Measurements from ENCODE around the gene TNRC6B.

The TNRC6B gene

GRCh38 chr22:40215266-40215665 lies 37.5 kb downstream of the TNRC6B start (continued):
- no peak for TF ChIP-seq ZNF677 (tag by site-specific recombination; IDR thresholded peaks at IDR 0.05)
- TF ChIP-seq ZNF146 (tag by site-specific recombination; IDR thresholded peaks at IDR 0.05), result no peak
- TF ChIP-seq ZNF843 (tag by site-specific recombination; IDR thresholded peaks at IDR 0.05), result no peak
- no peak for TF ChIP-seq ZNF660 (tag by site-specific recombination; IDR thresholded peaks at IDR 0.05)
- TF ChIP-seq ZBTB1 (tag by site-specific recombination; IDR thresholded peaks at IDR 0.05), result no peak
- TF ChIP-seq ZNF654 (tag by site-specific recombination; IDR thresholded peaks at IDR 0.05; ENCODE audit: low read depth), result no peak

- Histone ChIP-seq H3K36me3 (ENCODE audit: control insufficient read depth in 2 of 2, insufficient read depth in 1 of 2, low read length in 2 of 2) (no peaks in the 10 kb centered on the region; a peak in 1 of 3 replicates), H3K9me3 (ENCODE audit: control insufficient read depth, insufficient read depth, low read depth, low read length) (no peaks in the 10 kb centered on the region), H3K4me3 (ENCODE audit: low read depth, low read length) (no peak overlapping the region), H3K27ac (ENCODE audit: extremely low read depth, low read depth, low read length) (no peak overlapping the region), H3K4me1 (ENCODE audit: control insufficient read depth, insufficient read depth, low read length) (peaks cover 16% of the 10 kb centered on the region)
- no peak for TF ChIP-seq PRDM1 (tag by site-specific recombination; IDR thresholded peaks at IDR 0.05)
- POLR2A ChIA-PET, result no interaction called here
- CTCF ChIA-PET, result interaction anchor here (1.3 kb wide), 1 partner anchor 22 kb away, joined by 3 read pairs; no protein-coding TSS in a partner anchor
Measured at GRCh38 chr22:40216041-40216756, 38.5 kb downstream of the TNRC6B start.

GRCh38 chr22:40218152-40218551 lies 40.4 kb downstream of the TNRC6B start:
- Histone ChIP-seq H3K36me3 (ENCODE audit: control insufficient read depth in 2 of 2, insufficient read depth in 1 of 2, low read length in 2 of 2) (no peaks in the 10 kb centered on the region; a peak in 1 of 3 replicates), H3K4me3 (ENCODE audit: low read depth, low read length) (no peak overlapping the region), H3K27ac (ENCODE audit: extremely low read depth, low read depth, low read length) (no peak overlapping the region), H3K9me3 (ENCODE audit: control insufficient read depth, insufficient read depth, low read depth, low read length) (no peaks in the 10 kb centered on the region), H3K4me1 (ENCODE audit: control insufficient read depth, insufficient read depth, low read length) (peaks cover 13% of the 10 kb centered on the region)
- TF ChIP-seq ZNF423 (tag by site-specific recombination; IDR thresholded peaks at IDR 0.05) (no peak), HOXC10 (CRISPR knock-in tag; IDR thresholded peaks at IDR 0.05) (no peak), ZNF362 (tag by site-specific recombination; IDR thresholded peaks at IDR 0.05) (peak; percentile 83; the same call in 1 of the 2 replicates), ZNF221 (tag by site-specific recombination; IDR thresholded peaks at IDR 0.05; ENCODE audit: borderline replicate concordance) (no peak), ZSCAN30 (tag by site-specific recombination; IDR thresholded peaks at IDR 0.05) (no peak)
- CTCF ChIA-PET, result interaction anchor here (0.6 to 0.8 kb wide), 2 partner anchors 130 to 1301 kb away, joined by 3 to 4 read pairs; no protein-coding TSS in a partner anchor
- POLR2A ChIA-PET, result no interaction called here

GRCh38 chr22:40218723-40219294 lies 41.1 kb downstream of the TNRC6B start:
- POLR2A ChIA-PET, result no interaction called here
- CTCF ChIA-PET, result interaction anchor here (0.6 to 0.8 kb wide), 2 partner anchors 129 to 1300 kb away, joined by 3 to 4 read pairs; no protein-coding TSS in a partner anchor
- no peaks in the 10 kb centered on the region; a peak in 1 of 3 replicates for H3K36me3 ChIP-seq (ENCODE audit: control insufficient read depth in 2 of 2, insufficient read depth in 1 of 2, low read length in 2 of 2)
- TF ChIP-seq ZNF366 (tag by site-specific recombination; conservative IDR thresholded peaks at IDR 0.05) (0 out of 2 replicates have a peak, but pooled peaks have one; percentile 12), ZFHX2 (tag by site-specific recombination; conservative IDR thresholded peaks at IDR 0.05) (no peak), ZNF585B (tag by site-specific recombination; IDR thresholded peaks at IDR 0.05) (no peak), ZNF548 (tag by site-specific recombination; IDR thresholded peaks at IDR 0.05) (no peak), HOXC10 (CRISPR knock-in tag; IDR thresholded peaks at IDR 0.05) (no peak), SCRT1 (tag by site-specific recombination; IDR thresholded peaks at IDR 0.05; ENCODE audit: borderline replicate concordance) (no peak), ZNF266 (tag by site-specific recombination; IDR thresholded peaks at IDR 0.05; ENCODE audit: low read depth) (no peak), PRDM1 (tag by site-specific recombination; IDR thresholded peaks at IDR 0.05) (0 out of 2 replicates have a peak, but pooled peaks have one; percentile 16), ZNF776 (tag by site-specific recombination; IDR thresholded peaks at IDR 0.05; ENCODE audit: borderline replicate concordance) (no peak), KLF7 (tag by site-specific recombination; IDR thresholded peaks at IDR 0.05; ENCODE audit: borderline replicate concordance) (no peak), YY2 (tag by site-specific recombination; IDR thresholded peaks at IDR 0.05) (no peak), ZNF223 (tag by site-specific recombination; IDR thresholded peaks at IDR 0.05) (no peak), ZNF654 (tag by site-specific recombination; IDR thresholded peaks at IDR 0.05; ENCODE audit: low read depth) (no peak), ZNF558 (tag by site-specific recombination; IDR thresholded peaks at IDR 0.05) (no peak), ZNF629 (tag by site-specific recombination; IDR thresholded peaks at IDR 0.05) (peak; percentile 93), ZNF639 (tag by site-specific recombination; IDR thresholded peaks at IDR 0.05) (no peak; the same call in 1 of the 2 replicates)

More at GRCh38 chr22:40218723-40219294, 41.1 kb downstream of the TNRC6B start:
- H3K4me1 ChIP-seq (ENCODE audit: control insufficient read depth, insufficient read depth, low read length), result peaks cover 9% of the 10 kb centered on the region
- no peak overlapping the region for H3K4me3 ChIP-seq (ENCODE audit: low read depth, low read length)
- H3K27ac ChIP-seq (ENCODE audit: extremely low read depth, low read depth, low read length), result peak overlapping the region; percentile 5; the same call in 1 of the 2 replicates
- no peaks in the 10 kb centered on the region for H3K9me3 ChIP-seq (ENCODE audit: control insufficient read depth, insufficient read depth, low read depth, low read length)
